Measurements from ENCODE around the gene TMEM38A. TPM values are rescaled to one million over a fixed set of nuclear protein-coding genes. Genes with fewer than 3 reads are reported as not detected.

Gene TMEM38A
- polyA plus RNA-seq, 3 donors: 7.9 to 9.3 (median 8.0) TPM

DNA sequence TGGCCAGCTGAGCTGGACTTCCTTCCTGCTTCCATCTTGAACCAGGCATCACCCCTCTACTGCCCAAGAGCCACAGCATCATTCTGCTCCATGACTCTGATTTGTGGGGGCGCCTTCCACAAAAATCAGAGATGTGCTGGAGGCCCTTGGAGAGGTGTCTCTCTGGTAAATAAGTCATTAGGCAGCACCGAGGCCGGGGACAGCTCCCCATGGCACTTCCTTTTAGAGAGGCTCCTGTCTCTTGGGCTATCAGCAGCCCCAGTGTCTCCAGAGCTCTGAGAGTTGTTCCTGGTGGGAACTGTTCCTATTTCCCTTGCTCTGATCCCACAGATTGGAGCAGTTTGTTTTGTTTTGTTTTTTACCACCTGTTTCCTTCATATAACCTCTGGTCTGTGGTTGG lies 78.6 kb downstream of the TMEM38A start:
- no peak for DNase-seq (ENCODE audit: low read depth in 3 of 3, low spot score in 2 of 3)

Other genes with a start within 250 kb of the TMEM38A start
- gene EPS15L1, start 189.2 kb upstream of the TMEM38A start, polyA plus RNA-seq (ENCODE audit: insufficient read length in 3 of 3): 10 to 100 TPM; 24.9 to 29.3 (median 25.6) TPM
- gene CALR3, start 165.0 kb upstream of the TMEM38A start, polyA plus RNA-seq (ENCODE audit: insufficient read length in 3 of 3): under 1 TPM in 1 of 3 donors, not detected in 2; 0.12 TPM
- gene C19orf44, start 164.7 kb upstream of the TMEM38A start, polyA plus RNA-seq (ENCODE audit: insufficient read length in 3 of 3): 10 to 100 TPM; 10.9 to 14.9 (median 13.3) TPM
- gene CHERP, start 118.7 kb upstream of the TMEM38A start, polyA plus RNA-seq (ENCODE audit: insufficient read length in 3 of 3): 10 to 100 TPM; 28.9 to 30.1 (median 29.4) TPM
- 10 to 100 TPM; 40.0 to 42.8 (median 42.4) TPM for gene SLC35E1, start 88.7 kb upstream of the TMEM38A start, polyA plus RNA-seq (ENCODE audit: insufficient read length in 3 of 3)
- 1 to 10 TPM; 5.8 to 6.4 (median 5.9) TPM for gene MED26, start 32.9 kb upstream of the TMEM38A start, polyA plus RNA-seq (ENCODE audit: insufficient read length in 3 of 3)
- 100 to 1,000 TPM; 105 to 113 (median 110) TPM for gene SMIM7, start 995 bp upstream of the TMEM38A start, polyA plus RNA-seq (ENCODE audit: insufficient read length in 3 of 3)
- gene NWD1, start 58.7 kb downstream of the TMEM38A start, polyA plus RNA-seq (ENCODE audit: insufficient read length in 3 of 3): under 1 TPM; 0.04 to 0.06 (median 0.04) TPM
- gene SIN3B, start 168.3 kb downstream of the TMEM38A start, polyA plus RNA-seq (ENCODE audit: insufficient read length in 3 of 3): 10 to 100 TPM; 42.1 to 49.6 (median 44.1) TPM
- gene F2RL3, start 227.9 kb downstream of the TMEM38A start, polyA plus RNA-seq (ENCODE audit: insufficient read length in 3 of 3): 1 to 10 TPM in 1 of 3 donors, under 1 TPM in 2; 0.58 to 1.0 (median 0.87) TPM

All from right renal cortex interstitium (tissue), 3 donors.